ENCODE results near the gene PAGR1.
"Not testable (repeated sequence)": the region's sequence is repeated elsewhere in the genome, so short reads cannot be mapped to it uniquely, and the experiment has no call there.

Gene PAGR1

GRCh38 chr16:29793153-29793552 is 22.8 kb upstream of the PAGR1 start:
- not testable (repeated sequence) for DNase-seq

- DNase-seq = no peak
Observed at GRCh38 chr16:29794231-29794710, 21.7 kb upstream of the PAGR1 start.

- no peak for DNase-seq
Observed at GRCh38 chr16:29802416-29802935, 13.5 kb upstream of the PAGR1 start.

GRCh38 chr16:29804020-29804419 is 11.9 kb upstream of the PAGR1 start:
- DNase-seq = no peak

- DNase-seq = peak; percentile 60
Observed at GRCh38 chr16:29804455-29805231, 11.3 kb upstream of the PAGR1 start.

GRCh38 chr16:29805232-29806098 is 10.5 kb upstream of the PAGR1 start:
- DNase-seq = peak; percentile 95

- peak; percentile 90 for DNase-seq
Observed at GRCh38 chr16:29806099-29806579, 9.8 kb upstream of the PAGR1 start, which contains the start of gene MAZ. Gene MAZ, plus strand, starts transcription at chr16:29806529. Its CDS starts 173 bp downstream, at chr16:29806702.

GRCh38 chr16:29806641-29807425 is 9.1 kb upstream of the PAGR1 start:
- DNase-seq = peak; percentile 49

GRCh38 chr16:29807426-29808218 is 8.3 kb upstream of the PAGR1 start:
- peak; percentile 86 for DNase-seq

GRCh38 chr16:29808219-29808900 is 7.6 kb upstream of the PAGR1 start:
- DNase-seq = peak; percentile 65

- no peak for DNase-seq
Observed at GRCh38 chr16:29809031-29809747, 6.8 kb upstream of the PAGR1 start.

- no peak for DNase-seq
Observed at GRCh38 chr16:29809850-29810698, 5.9 kb upstream of the PAGR1 start.

GRCh38 chr16:29810699-29811169 is 5.2 kb upstream of the PAGR1 start:
- DNase-seq = no peak

- peak; percentile 80 for DNase-seq
Observed at GRCh38 chr16:29811170-29811895, 4.6 kb upstream of the PAGR1 start.

- DNase-seq = no peak
Observed at GRCh38 chr16:29811896-29812665, 3.9 kb upstream of the PAGR1 start, which contains the start of gene PRRT2. Gene PRRT2, plus strand, starts transcription at chr16:29812193. Its CDS starts 862 bp downstream, at chr16:29813055.

GRCh38 chr16:29812754-29813643 is 3.0 kb upstream of the PAGR1 start:
- DNase-seq = no peak
